Tibial nerve (tissue), 4 donors: Measurements from ENCODE around the gene ZDHHC24. TPM values are rescaled to one million over a fixed set of nuclear protein-coding genes. Genes with fewer than 3 reads are reported as not detected.

Source experiments
- DNase-seq, 2 donors: peaks; one replicate each; pipeline ENCODE4 v3.0.0-alpha.2; 2019; ENCODE audit warnings: low spot score in 2 of 2
- H3K27ac ChIP-seq, 4 donors: fragments of 200-600 bp; sonication (generic) in 3 of 4; one replicate each; pipeline ENCODE4 v1.5.1; 2017 to 2019; ENCODE audit warnings: mild to moderate bottlenecking in 1 of 4
- H3K27me3 ChIP-seq, 2 donors: fragments of 200-600 bp; sonication (generic) in 1 of 2; one replicate each; pipeline versions ENCODE4 v1.5.1 to v1.6.0; 2017 to 2019
- H3K36me3 ChIP-seq, 3 donors: fragments of 200-600 bp; sonication (generic); one replicate each; pipeline ENCODE4 v1.5.1; 2018 to 2019
- H3K4me1 ChIP-seq, 4 donors: fragments of 200-600 bp; sonication (generic) in 3 of 4; one replicate each; pipeline ENCODE4 v1.5.1; 2017 to 2019
- H3K4me3 ChIP-seq, 4 donors: fragments of 200-600 bp; sonication (generic) in 3 of 4; one replicate each; pipeline ENCODE4 v1.5.1; 2017 to 2019; ENCODE audit warnings: mild to moderate bottlenecking in 1 of 4, moderate library complexity in 1 of 4
- H3K9me3 ChIP-seq, 4 donors: fragments of 200-600 bp; sonication (generic) in 3 of 4; one replicate each; pipeline ENCODE4 v1.5.1; 2017 to 2019
- CTCF ChIP-seq, 5 experiments: fragments of 200-600 bp in 3 of 5; fragments of 450-650 bp in 2 of 5; sonication (generic) in 3 of 5; IDR thresholded peaks; one replicate each; pipeline ENCODE4 v1.5.1; 2016 to 2019; ENCODE audit warnings: antibody characterized with exemption in 5 of 5, mild to moderate bottlenecking in 3 of 5, moderate library complexity in 2 of 5
- EP300 ChIP-seq, 2 donors: sonication (generic); formaldehyde crosslinking; IDR thresholded peaks; one replicate each; pipeline ENCODE4 v1.6.1; 2017; ENCODE audit warnings: antibody characterized with exemption in 2 of 2, mild to moderate bottlenecking in 1 of 2
- POLR2A ChIP-seq, 2 donors: fragments of 450-650 bp; IDR thresholded peaks; one replicate each; pipeline ENCODE4 v1.6.1; 2017; ENCODE audit warnings: antibody characterized with exemption in 2 of 2, mild to moderate bottlenecking in 2 of 2, moderate library complexity in 2 of 2
- whole genome bisulfite sequencing, 2 donors: methylation state at CpG; one replicate each; pipeline ENCODE4 v1.1.5; 2018; 5-methylcytosine and 5-hydroxymethylcytosine counted together
- total RNA-seq, 4 donors: library from RNA; depleted of rRNA; stranded (reverse); fragments of >200 nt; gene quantifications; one replicate each; pipeline ENCODE4 v1.1.0, GENCODE V29; 2016

Gene ZDHHC24
- total RNA-seq, 4 donors from 2014 or later = 15.3 to 17.7 (median 16.6) TPM

GRCh38 chr11:66548774-66549630, 3.2 kb upstream of the ZDHHC24 start:
- H3K4me1 ChIP-seq = peaks cover 4 to 36% (median 21%) of the 10 kb centered on the region in 4 donors
- H3K9me3 ChIP-seq = no peaks in the 10 kb centered on the region
- DNase-seq = no peak
- no peak overlapping the region for H3K27ac ChIP-seq
- no peaks in the 10 kb centered on the region for H3K36me3 ChIP-seq
- H3K27me3 ChIP-seq = no peaks in the 10 kb centered on the region
- TF ChIP-seq POLR2A (IDR thresholded peaks at IDR 0.05) (no peak), EP300 (IDR thresholded peaks at IDR 0.05) (no peak), CTCF (IDR thresholded peaks at IDR 0.05) (no peak)
- 49 to 53% methylated on average over 16 of the region's 16 CpGs for WGBS, 2 donors
- no peak overlapping the region for H3K4me3 ChIP-seq

DNA sequence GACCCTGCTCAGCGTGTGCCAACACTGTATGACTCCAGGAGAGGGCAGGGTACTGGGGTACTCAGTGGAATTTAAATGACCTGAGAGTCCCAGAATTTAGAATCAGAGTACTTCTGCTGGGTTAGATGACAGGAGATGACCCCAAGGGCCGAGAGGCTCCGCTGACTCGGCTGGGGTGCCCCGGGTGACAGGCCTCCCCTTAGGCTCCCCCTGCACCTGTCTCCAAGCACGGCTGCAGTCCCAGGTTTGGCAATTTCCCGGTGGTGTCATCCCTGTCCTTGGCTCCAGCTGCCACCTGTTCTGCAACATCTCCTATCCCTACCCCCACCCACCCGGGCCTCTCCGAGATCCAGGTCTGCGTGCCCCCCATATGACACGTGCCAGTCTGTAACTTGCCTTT, 2.2 kb upstream of the ZDHHC24 start:
- 58 to 69% methylated on average over 6 to 11 of the region's 11 CpGs for WGBS, 2 donors

GRCh38 chr11:66547662-66548009, 1.8 kb upstream of the ZDHHC24 start:
- peaks cover 0 to 10% (median 0%) of the 10 kb centered on the region in 3 donors for H3K36me3 ChIP-seq
- no peaks in the 10 kb centered on the region for H3K27me3 ChIP-seq
- peaks cover 4 to 50% (median 24%) of the 10 kb centered on the region in 4 donors for H3K4me1 ChIP-seq
- peak overlapping the region in 1 of 4 donors; percentile 70 for H3K27ac ChIP-seq
- no peak overlapping the region for H3K4me3 ChIP-seq
- no peak for DNase-seq
- H3K9me3 ChIP-seq = no peaks in the 10 kb centered on the region
- 30 to 63% methylated on average over 3 of the region's 5 CpGs for WGBS, 2 donors
- no peak for TF ChIP-seq EP300 (IDR thresholded peaks at IDR 0.05)
- TF ChIP-seq POLR2A (IDR thresholded peaks at IDR 0.05) = no peak
- TF ChIP-seq CTCF (IDR thresholded peaks at IDR 0.05) = no peak

More for the DNA sequence above, 2.2 kb upstream of the ZDHHC24 start:
- Histone ChIP-seq H3K36me3 (peaks cover 0 to 6% (median 0%) of the 10 kb centered on the region in 3 donors), H3K4me3 (no peak overlapping the region), H3K27me3 (no peaks in the 10 kb centered on the region), H3K27ac (no peak overlapping the region), H3K4me1 (peaks cover 4 to 46% (median 24%) of the 10 kb centered on the region in 4 donors), H3K9me3 (no peaks in the 10 kb centered on the region)
- TF ChIP-seq EP300 (IDR thresholded peaks at IDR 0.05) (no peak), CTCF (IDR thresholded peaks at IDR 0.05) (no peak), POLR2A (IDR thresholded peaks at IDR 0.05) (no peak)
- no peak for DNase-seq

- peaks cover 4 to 55% (median 24%) of the 10 kb centered on the region in 4 donors for H3K4me1 ChIP-seq
- H3K36me3 ChIP-seq = peaks cover 0 to 15% (median 0%) of the 10 kb centered on the region in 3 donors
- peak overlapping the region in 2 of 4 donors; percentile 70 to 75 for H3K27ac ChIP-seq
- TF ChIP-seq CTCF (IDR thresholded peaks at IDR 0.05) = no peak
- TF ChIP-seq EP300 (IDR thresholded peaks at IDR 0.05) = no peak
- TF ChIP-seq POLR2A (IDR thresholded peaks at IDR 0.05) = no peak
- H3K9me3 ChIP-seq = no peaks in the 10 kb centered on the region
- 25 to 37% methylated on average over 18 of the region's 18 CpGs for WGBS, 2 donors
- H3K27me3 ChIP-seq = no peaks in the 10 kb centered on the region
- peak overlapping the region in 3 of 4 donors; percentile 65 to 74 (median 70) for H3K4me3 ChIP-seq
- no peak for DNase-seq
Observed at GRCh38 chr11:66546966-66547661, 1.3 kb upstream of the ZDHHC24 start.
